GM19452 (cell line): ENCODE results near the gene LRRC7.
"Not testable (repeated sequence)": the region's sequence is repeated elsewhere in the genome, so short reads cannot be mapped to it uniquely, and the experiment has no call there.

Source experiments
- ATAC-seq: cut with Tn5 transposase; IDR thresholded peaks from one replicate; pipeline ENCODE4 v1.9.1; 2021; ENCODE audit not compliant: unreplicated experiment

LRRC7 gene

DNA sequence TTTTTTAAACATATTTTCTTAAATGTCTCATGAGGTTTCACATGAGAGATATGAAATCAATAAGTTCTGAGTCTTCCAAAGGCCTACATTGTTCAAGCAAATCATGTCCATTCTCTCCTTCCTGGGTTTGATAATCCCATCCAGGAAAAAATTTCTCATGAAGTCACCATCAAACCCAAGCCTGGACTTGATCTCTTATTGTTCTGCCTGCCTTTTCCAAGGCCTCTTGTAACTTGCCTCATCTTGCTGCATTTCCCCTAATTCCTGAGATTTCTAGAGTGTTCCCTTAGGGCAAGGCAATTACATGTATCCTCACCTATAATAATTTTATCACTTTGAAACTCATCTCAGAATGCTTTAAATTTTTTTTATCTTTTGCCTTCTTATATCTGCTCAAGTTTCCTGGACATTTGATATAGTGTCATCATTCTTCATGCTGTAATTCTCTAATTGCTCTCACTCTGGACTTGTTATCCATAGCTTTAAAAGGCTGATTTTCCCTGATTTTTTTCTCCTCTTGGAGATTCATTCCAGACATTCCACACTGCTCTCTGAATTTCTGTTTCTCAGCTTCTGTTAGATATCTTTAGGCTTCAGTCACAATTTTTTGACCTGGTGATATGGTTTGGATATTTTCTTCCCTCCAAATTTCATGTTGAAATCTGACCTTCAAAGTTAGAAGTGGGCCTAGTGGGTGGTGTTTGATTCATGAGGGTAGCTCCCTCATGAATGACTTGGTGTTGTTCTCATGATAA is 126.4 kb downstream of the LRRC7 start:
- no peak for ATAC-seq

DNA sequence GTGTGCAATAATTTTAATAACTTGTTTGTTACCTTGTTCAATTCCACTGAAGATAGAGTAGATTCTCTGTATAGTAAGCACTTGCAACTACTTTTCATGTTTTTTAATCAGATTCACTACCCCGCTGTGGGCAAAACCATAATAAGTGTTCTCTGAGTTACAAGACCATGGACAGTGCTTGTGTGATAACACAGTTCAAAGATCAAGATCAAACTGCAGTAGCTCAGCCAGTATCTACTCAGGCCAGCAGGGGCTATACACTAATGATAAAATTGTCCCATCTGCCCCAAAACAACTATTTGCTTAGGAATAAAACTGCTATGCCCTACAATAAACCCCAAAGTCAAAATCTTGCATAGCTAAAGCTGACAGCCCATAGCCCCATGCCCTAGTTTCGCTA is 129.6 kb downstream of the LRRC7 start:
- no peak for ATAC-seq

DNA sequence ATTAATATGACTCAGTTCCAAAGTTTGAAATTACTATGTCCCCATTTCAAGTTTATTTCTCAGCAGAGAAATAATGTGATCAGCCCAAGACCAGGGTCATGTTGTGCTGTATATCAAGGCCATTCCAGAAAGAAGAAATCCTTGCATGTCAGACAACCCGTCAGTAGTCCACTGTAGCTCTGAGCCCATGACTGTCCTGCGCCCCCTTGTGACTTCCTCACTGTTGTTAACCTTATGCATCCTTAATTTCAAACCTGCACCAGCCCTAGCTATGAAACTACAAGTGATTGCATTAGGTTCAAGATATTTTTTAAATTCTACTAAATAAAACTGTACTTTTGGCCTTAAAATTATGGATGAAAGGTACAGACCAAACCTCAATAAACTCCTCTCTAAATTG is 133.0 kb downstream of the LRRC7 start:
- ATAC-seq = no peak

DNA sequence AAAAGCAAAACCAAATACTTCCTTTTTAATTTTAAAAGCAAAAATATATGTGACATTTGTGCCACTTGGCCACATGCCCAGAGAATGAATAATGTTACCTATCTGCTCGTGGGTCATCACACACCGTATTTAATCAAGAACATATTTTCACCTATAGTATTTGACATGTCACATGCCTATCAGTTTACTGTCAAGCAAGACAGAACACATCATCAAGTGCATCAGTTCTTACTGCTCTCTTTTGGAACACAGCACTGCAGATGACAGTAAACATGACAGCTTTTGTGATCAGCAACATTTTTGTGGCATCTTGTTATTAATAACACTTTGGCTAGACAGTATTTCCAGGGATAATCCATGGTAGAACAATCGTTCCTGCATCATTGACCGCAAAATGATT is 134.4 kb downstream of the LRRC7 start:
- no peak for ATAC-seq

DNA sequence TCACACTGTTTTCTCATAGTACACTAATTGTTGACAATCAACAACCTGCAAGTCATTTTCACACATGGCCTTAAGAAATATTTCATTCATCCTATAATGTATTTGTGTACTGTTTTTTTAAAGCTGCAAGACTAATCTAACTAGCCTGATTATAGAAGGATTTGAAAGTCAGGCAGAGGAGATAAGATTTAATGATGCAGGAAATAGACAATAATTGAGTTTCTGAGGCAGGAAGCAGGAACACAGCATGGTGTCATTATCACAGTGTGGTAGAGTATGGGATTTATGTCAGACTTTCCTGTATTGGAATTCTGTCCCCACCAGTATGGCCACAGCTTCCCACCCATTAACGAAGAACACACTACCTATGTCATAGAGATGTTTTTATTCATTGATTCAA is 138.8 kb downstream of the LRRC7 start:
- no peak for ATAC-seq

DNA sequence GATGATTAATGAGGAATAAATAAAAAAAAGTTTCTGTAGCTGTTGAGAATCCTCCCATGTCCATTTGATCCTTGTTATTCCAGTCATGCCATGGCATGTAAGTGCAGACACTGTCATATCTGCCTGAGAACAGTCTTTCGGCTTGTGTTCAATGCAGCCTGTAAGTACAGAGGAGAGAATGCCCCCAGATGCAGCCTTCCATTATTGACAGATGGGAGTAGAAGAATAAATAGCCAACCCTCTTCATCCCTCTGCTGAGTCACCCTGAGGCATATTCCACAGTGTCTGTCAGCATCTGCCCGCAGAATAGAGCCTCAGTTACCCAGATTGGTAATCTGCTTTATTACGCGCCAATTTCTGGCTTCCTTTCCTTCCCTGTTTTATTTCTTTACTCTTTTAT is 139.4 kb downstream of the LRRC7 start:
- ATAC-seq = no peak

DNA sequence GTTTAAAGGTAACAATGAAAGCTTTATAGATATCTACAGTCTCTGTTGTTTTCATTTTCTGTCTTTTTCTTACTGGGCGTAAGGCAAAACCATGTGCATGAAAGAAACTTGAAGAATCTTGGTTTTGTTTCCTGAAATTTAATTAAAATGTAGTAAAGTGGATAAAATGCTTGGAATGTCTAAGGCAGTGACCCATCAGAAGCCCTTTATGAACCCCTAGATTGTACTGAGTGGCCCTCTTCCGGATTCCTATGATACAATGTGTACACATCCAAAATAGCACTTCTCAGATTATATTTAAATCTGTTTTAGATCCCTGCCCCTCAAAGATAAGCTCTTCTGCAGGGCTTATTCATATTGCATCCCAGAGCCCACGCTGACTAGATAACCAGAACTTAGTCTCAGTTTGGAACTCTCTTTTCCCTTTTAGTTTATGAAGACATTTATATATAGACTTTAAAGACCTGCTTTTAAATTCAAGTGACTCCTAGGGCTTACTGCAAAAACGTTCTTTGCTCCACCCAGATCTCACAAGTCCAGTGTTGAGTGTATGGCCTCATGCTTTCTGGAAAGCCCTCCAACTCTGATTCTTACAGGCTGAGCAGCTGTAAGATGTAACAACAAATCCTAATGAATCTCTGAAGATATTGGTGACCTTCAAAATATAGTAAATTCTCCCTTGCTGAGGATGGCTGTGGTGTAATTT is 142.9 kb downstream of the LRRC7 start:
- ATAC-seq = no peak

DNA sequence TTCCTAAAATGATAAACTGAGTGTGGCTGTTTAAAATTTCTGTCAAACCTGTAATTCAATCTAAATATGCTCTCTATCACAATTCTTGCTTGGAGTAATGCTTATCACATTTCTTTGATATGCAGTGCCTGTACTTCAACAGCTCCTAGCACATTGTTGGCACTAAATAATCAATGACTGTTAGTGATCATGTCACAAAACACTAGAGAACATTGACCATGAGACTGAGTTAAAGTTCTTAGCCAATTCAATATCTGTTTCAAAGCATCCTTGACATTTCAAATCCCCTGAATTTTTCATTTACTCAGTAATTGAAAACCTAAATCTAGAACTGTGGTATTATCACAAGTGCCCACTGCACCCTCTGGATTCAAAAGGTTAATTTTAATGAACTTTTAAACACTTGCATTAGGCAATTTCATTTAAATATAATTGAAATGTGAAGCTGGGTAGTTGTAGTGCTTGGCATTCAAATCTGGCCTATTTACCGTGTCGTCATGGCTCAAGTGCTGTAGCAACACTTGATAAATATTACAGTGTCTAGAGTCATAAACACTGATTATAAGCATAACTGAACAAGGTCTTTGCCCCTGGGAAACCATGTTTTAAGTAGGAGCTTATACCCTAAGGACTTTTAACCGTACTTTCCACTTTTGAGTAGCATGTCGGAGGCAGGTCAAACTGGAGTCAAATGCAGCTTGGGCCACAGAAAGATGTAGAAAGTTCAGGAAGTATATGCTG is 143.6 kb downstream of the LRRC7 start:
- no peak for ATAC-seq

DNA sequence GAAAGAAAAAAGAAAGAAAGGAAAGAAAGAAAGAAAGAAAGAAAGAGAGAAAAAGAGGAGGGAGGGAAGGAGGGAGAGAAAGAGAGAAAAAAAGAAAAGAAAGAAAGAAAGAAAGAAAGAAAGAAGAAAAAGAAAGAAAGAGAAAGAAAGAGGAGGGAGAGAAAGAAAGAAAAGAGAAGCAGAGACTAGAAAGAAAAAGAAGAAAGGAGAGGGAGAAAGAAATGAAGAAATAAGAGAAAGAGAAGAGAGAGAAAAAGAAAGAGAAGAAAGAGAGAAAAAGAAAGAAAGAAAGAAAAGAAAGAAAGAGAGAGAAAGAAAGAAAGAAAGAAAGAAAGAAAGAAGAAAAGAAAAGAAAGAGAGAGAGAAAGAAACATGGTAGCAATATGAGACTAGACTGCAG is 150.1 kb downstream of the LRRC7 start:
- not testable (repeated sequence) for ATAC-seq

DNA sequence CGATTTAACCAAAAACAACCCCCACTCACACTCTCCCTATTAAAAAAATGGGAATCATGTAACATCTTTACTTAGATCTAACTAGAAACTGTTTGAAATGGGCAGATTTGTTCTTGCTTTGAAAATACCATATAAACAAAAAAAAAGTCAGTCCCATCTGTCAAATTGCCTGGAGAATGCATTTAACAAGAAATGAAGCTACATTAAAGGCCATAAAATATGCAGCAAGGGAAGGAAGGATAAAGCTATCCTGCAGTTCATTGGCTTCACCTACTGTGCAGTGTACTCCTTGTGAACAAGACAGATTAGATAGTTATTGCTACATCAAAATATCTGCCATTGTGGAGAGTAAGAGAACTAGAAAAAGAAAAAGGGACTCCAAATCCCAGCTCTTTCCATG is 160.5 kb downstream of the LRRC7 start:
- ATAC-seq = no peak

DNA sequence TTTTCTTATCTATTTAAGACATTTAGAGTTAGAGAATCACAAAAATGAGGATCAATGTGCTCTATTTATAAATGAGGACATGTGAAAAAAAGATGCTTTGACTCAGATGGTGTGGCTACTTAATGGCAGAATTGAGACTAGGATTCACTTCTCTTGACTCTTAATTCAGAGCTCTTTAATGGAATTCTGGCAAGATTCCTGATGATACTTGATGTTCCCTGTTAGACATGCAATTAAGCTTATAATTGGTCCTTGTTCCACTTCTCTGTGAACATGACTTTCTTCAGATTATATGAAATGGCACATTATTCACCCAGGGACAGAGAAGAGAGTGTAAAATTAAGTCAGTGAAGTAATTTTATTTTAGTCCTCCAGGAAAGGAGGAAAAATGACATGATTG is 165.3 kb downstream of the LRRC7 start:
- no peak for ATAC-seq

DNA sequence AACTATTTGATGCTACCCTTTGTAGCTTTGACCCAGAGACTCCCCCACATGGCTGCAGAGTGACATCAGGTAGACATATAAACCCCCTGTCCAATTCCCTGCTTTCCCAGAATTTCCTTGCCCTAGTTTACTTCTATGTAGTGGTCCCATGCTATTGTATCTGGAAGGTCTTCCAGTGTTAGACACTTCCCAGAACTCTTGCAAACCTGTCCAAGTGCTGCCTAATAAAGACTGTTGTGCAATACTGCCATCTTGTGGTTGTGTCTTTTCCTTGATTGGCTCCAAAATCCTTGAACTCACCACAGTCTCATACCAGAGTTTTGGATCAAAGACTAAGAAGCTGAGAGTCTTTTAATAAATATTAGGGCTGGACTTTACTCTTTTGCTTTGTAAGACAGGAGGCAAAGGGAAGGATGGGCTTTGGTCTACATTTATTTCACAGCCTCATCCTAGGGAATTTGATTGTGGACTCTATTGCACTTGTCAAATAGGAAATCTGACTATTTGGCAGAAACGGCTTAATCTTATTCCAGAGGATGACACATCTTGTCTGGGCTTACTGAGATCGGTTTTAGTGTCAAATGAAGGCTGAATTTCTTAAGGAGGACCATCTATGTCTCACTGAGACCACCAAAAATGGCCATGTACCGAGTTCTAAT is 169.9 kb downstream of the LRRC7 start:
- peak; percentile 73 for ATAC-seq

DNA sequence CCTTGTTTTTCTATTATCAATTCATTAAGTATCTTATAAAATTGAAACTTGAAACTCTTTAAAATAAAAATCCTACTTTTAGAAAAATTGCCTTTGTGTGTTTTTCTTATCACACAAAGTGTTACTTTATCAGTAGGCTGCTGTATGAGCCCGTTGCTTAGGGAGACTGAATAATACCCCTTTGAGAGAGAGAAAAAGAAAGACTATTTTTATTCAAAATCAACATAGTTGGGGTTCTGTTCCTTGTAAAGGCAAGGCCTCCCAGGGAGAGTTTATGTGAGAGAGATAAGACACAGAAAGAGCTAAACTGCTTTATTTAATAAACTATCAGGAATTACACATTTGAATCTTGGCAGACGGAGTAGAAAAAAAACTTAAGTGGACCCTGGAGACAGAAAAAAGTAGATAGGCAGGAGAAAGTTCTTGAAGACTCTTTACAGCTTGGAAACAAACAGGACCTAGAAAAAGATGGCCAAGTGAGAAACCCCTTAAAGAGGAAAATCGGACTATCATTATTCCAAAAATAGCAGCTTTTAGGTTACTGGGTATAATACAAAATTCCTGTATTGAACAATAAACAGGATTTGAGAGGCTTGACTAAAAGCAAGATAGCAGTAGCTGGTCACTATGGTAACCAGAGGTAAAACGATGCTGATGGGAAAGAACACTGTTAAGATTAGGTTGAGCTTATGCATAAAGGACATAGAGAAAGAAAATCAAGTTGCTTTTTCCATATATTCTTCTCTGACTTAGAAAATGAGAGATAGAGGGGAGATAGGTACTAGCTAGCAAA is 170.9 kb downstream of the LRRC7 start:
- no peak for ATAC-seq

DNA sequence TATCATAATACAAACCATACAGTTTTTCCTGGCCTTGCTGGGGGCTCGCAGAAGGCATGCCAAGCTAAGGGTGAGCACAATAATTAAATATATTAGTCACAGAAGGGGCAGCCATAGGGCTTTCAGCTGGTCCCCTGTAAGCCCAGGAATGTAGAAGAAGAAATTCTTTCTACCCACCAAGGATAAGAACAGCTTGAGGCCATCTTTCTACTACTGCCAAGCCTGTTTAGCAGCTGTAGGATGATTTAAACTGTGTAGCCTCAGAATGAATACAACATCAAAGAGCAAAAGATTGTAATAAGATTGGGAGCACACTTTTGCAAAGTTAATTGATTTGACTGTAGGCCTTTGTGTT is 171.5 kb downstream of the LRRC7 start:
- no peak for ATAC-seq

DNA sequence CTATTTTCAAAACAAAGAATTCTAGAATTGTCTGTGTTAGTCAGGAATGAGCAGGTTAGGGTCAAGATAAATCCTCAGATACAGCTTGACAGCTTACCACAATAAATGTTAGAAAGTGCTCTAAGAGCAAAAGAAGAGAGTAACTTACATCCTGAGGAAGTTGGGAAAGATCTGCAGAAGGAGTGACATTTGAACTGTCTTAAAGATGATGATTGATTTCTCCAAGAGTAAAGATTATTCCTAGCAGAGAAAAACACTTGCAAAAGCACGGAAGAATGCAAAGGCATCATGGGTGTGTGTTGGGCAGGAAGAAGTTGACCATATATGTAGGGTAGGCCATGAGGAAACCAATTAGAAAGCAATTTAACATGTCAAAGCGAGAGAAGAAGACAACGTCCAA is 175.4 kb downstream of the LRRC7 start:
- ATAC-seq = no peak

DNA sequence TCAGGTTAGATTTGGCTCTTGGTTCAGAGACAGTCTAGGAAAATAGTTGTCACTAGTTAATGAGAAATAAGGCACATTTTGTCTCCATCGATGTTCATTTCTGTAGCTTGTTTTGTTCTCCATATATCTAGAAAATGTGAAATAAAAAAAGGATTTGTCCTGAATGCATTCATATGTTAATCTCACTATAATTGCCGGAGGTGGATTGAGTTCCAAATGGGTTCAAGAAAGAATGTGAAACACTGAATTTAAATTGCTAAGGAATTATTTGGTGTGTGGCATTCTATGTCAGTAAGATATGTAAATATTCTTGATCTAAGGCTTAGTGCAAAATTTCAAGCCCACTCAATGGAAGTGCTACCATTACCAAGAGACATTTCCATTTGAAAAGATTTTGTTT is 176.7 kb downstream of the LRRC7 start:
- ATAC-seq = no peak

DNA sequence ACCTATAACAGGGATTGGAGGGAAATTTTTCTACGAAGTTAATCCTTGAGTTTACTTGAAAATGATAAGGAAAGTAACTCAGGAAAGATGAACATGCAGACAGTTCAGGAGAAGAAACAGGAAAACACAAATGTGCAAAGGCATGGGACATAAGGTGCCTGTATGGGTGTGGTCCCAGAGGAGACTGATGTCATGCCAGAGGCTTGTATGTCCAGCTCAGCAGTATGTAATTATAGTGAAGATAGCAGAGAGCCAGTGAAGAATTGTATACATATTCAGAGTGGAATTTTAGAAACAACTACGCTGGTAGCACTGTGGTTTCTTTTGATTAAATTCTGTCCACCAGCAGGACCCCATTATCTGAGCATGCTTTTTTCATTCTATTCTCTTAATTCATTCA is 179.5 kb downstream of the LRRC7 start:
- ATAC-seq = no peak

DNA sequence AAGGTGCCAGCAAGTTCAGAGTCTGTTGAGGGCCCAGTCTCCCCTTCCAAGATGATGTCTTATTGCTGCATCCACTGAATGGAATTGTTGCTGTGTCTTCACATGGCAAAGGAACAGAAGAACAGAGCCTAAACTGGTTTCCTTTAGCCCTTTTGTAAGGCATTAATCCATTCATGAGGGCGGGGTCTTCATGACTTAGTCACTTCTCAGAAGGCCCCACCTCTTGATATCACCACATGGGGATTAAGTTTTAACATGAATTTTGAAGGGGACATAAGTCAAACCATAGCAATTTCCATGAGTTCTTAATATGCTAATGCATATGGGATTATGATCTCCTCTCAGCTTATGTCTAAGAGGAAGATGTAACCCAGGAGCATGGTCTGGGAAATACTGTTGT is 182.9 kb downstream of the LRRC7 start:
- ATAC-seq = no peak

DNA sequence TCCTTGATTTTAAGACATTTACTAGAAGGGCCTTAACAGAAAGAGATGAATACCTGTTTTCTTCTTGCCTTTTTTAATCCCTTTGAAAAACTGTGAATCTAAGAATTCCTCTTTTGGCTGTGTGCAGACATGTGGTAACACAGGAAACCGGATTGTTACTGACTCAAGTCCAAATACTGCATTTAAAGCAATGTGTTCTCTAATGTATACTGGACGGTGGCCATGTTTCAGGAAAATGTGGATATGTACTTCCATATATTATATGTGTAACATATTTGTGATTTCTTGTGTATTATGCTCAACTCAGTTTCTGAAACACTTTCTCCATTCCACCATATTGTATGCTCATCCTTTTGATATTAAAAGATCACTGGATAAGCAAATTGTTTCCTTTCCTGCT is 185.1 kb downstream of the LRRC7 start:
- ATAC-seq = no peak

DNA sequence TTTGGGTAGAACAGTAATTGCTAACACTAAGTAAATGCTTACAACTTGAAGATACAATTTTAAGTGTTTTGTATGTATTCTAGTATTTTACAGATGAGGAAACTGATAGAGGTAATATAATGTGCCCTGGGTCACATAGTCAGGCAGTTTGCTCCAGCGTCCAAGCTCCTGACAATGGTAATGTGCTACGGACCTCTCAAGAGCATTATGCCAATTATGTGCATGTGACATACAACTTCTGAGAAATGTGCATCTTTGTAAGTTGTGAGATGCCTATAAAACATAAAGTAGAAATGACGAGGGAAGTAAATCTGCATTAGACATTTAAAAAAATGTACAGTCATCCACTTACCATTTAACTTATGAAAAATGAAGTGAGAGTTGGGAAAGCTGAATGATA is 186.8 kb downstream of the LRRC7 start:
- no peak for ATAC-seq

DNA sequence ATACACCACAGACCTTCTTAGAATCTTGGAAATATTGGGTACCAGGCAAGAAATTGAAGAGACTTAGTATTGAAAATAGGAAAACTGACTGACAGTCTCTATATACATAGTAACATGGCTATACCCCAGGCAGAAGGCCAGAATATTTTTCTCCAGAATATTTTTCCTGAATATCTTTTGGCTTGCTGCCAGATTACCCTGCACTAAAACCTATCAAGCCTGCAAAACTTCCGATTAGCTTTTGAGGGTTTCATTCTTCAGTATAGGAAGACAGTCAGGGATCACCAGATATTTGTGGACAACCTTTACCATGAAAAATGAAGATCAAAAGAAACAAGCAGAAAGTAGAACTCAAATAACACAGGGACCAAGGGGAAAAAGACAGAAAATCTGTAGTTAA is 187.9 kb downstream of the LRRC7 start:
- ATAC-seq = no peak
